Raji (cell line): Measurements from ENCODE around the gene METAP2.

Experiments used
- POLR2A ChIP-seq: IDR thresholded peaks from 2 replicates; pipeline ENCODE4 v1.6.1; 2011; ENCODE audit warnings: low read depth, low read length, control low read depth; ENCODE audit not compliant: insufficient read depth

METAP2 gene

DNA sequence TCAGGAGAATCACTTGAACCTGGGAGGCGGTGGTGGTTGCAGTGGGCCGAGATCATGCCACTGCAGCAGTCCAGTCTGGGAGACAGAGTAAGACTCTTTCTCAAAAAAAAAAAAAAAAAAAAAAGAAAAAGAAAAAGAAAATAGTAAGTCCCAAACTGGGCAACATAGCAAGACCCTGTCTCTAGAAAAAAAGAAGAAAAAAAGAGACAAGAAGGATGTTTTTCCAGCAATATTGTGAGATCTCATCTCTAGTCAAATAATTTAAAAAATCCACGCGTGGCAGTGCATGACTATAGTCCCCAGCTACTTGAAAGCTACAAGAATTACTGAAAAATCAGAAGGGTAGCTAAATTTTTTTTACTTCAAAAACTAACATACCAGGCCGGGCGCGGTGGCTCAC, 69.4 kb downstream of the METAP2 start:
- TF ChIP-seq POLR2A, result no peak

DNA sequence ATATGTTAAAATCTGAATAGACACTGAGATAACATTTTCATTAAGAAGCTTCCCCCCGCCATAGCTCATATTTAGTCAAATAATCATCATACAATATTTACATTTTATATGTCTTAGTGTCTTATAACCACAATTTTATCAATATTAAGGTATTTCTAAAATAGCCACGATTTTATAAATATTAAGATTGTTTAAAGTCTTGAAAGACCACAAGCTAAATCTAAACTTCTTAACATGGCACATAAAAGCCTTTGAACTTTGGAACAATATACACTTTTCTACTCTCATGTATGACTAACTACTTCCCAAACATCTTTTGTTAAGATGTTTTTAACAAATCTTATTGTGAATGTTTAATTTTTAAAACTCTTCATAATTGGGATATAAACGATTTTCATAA, 70.8 kb downstream of the METAP2 start:
- TF ChIP-seq POLR2A, result no peak

DNA sequence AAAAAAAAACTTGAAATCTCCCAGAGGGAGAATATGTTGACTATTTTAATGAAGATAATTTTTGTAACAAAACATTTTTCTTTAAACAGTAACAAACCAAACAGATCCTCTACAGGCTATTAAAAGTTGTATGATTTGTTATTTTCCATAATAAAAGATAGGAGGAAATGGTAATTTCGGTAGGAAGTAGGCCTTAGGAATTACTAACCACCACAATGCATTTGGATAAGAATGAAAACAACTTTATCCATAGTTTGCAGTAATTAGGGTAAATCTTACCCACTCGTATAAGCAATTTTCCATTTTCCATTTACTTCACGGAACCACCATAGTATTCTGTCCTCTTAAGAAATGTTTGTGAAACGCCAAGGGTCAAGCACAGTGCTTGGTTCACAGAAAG, 71.4 kb downstream of the METAP2 start:
- no peak for TF ChIP-seq POLR2A

- TF ChIP-seq POLR2A, result no peak
These were observed 72.0 kb downstream of the METAP2 start for GRCh38 chr12:95545731-95546490.

DNA sequence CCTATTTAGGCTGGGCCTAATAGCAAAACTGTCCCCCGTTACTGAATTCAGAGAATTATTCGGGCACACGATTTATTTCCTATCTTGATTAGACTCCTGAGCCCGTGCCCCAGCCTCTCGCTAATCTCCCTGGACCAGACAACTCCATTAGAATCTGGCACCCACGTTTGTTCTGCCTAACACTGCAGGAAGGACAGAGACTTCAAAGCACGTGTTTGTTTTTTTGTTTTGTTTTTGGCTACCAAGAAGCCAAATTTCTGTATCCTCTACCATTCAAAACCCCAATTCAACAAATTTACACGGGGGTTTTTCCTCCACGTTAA, 72.5 kb downstream of the METAP2 start:
- TF ChIP-seq POLR2A, result no peak

GRCh38 chr12:95547522-95548055, 73.6 kb downstream of the METAP2 start:
- TF ChIP-seq POLR2A, result no peak

- TF ChIP-seq POLR2A, result no peak
These were observed 74.1 kb downstream of the METAP2 start for GRCh38 chr12:95548056-95548538.

GRCh38 chr12:95548539-95549391, 74.8 kb downstream of the METAP2 start:
- no peak for TF ChIP-seq POLR2A

GRCh38 chr12:95549392-95550084, 75.6 kb downstream of the METAP2 start:
- TF ChIP-seq POLR2A, result no peak

DNA sequence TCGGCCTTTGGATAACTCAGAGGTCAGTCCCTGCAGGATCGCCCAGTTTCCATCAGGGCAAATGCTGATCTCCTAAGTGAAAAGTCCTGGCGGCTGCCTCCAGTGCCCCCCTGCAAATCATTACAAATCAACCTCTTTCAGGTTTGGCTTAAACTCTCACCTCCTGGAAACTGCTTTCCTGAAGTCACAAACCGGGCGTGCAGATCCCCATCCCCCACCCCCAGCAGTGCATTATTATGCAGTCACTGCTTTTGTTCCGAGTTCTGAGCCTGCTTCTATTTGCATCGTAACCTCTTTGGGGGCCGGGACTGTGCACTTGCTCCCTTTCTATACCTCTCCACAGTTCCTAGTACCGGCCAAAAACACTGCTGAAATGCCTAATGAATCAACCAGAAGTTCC, 77.4 kb downstream of the METAP2 start, which contains the start of gene USP44:
Gene USP44 (minus strand): TSS at position 172 of the 400 bp plus-strand sequence. CDS start 17,220 bp downstream, outside the sequence.
- TF ChIP-seq POLR2A, result no peak

DNA sequence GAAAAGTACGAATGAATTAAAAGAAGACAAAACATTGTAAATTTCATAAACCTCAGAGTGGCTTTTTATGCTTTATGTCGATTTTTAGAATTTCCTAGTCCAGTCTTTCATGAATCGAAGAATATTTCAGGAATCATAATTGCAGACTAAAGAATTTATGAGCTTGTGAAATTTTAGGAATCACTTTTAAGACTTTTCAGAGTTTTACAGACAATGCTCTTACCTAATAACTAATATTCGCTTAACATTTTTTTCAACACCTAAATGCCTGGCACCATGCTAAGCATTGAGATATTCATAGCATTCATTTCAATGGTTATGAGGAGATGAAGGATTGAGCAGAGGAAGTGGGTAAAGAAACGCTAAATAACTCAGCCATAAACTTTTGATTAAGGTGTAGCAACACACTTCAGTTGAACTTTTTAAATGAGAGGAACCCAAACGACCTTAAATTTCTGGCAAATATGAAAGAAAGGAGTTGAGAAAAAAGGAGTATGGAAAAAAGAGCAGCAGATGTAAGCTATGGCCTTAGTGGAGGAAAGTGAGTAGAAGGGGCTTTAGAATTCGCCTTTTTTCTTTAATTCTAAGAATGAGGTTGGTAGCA, 78.1 kb downstream of the METAP2 start:
- no peak for TF ChIP-seq POLR2A

DNA sequence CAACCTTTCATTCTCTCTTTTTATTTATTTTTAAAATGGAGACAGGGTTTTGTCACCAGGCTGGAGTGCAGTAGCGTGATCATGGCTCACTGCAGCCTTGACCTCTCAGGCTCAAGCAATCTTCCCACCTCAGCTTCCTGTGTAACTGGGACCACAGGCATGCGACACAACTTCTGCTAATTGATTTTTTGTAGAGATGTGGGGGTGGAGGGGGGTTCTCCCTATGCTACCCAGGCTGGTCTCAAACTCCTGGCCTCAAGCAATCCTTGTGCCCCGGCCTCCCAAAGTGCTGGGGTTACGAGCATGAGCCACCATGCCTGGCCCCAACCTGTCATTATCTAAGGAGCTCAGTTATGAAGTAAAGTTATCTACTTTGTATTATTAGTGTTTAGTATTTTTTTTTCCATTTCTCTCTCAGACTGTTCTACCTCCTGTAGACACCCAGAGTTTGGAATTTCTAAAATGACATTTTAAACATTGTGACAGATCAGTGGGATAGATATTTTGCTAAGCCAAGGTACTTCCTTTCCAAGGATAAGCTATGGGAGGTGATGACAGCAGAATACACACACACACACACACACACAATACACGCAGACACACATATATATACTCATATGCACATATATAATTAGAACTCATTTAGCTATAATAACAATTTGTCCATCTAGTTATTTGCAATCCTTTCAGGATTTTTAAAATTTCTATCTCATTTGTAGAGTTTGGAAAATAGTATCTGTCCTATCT, 79.4 kb downstream of the METAP2 start:
- no peak for TF ChIP-seq POLR2A

- TF ChIP-seq POLR2A, result no peak
These were observed 80.7 kb downstream of the METAP2 start for GRCh38 chr12:95554532-95555071.

GRCh38 chr12:95557625-95558024, 83.7 kb downstream of the METAP2 start:
- no peak for TF ChIP-seq POLR2A
